ENCODE results near the gene AMY1B.
"Not testable (repeated sequence)": the region's sequence is repeated elsewhere in the genome, so short reads cannot be mapped to it uniquely, and the experiment has no call there.

DNA sequence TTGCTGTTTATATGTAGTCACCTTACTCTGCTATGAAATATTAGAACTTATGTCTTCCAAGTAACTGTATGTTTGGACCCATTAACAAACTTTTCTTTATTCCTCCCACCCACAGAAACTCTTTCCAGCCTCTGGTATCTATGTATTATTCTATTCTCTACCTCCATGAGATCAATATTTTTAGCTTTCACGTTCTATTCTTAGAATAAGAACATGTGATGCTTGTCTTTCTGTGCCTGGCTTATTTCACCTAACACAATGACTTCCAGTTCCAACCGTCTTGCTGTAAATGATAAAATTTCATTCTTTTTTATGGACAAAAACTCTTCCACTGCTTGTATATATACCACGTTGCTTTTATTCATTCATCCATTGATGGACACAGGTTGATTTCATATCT is 39.3 kb upstream of the AMY1B start:
- TF ChIP-seq CTCF, POLR2A (IDR thresholded peaks at IDR 0.05): not testable (repeated sequence)
